Ascending aorta (tissue), 2 donors: ENCODE results near the gene ITSN2. TPM values are rescaled to one million over a fixed set of nuclear protein-coding genes. Genes with fewer than 3 reads are reported as not detected.
A peak's percentile ranks its signal among the peaks of the same experiment; 100 is the strongest.

ENCODE experiments used
- DNase-seq, 2 donors: peaks; one replicate each; pipeline ENCODE4 v3.0.0-alpha.2; 2019; ENCODE audit warnings: low spot score in 2 of 2
- H3K27ac ChIP-seq, 2 donors: fragments of 200-600 bp; sonication (generic); one replicate each; pipeline ENCODE4 v1.5.1; 2016 to 2017; ENCODE audit warnings: mild to moderate bottlenecking in 1 of 2
- H3K27me3 ChIP-seq: fragments of 200-600 bp; sonication (generic); one replicate; pipeline ENCODE4 v1.5.1; 2017
- H3K36me3 ChIP-seq, 2 donors: fragments of 200-600 bp; sonication (generic); one replicate each; pipeline ENCODE4 v1.5.1; 2016
- H3K4me1 ChIP-seq, 2 donors: fragments of 200-600 bp; sonication (generic); one replicate each; pipeline ENCODE4 v1.5.1; 2016 to 2017; ENCODE audit warnings: mild to moderate bottlenecking in 1 of 2
- H3K4me3 ChIP-seq, 2 donors: fragments of 200-600 bp; sonication (generic); one replicate each; pipeline ENCODE4 v1.5.1; 2016 to 2017; ENCODE audit warnings: mild to moderate bottlenecking in 1 of 2
- H3K9me3 ChIP-seq, 2 donors: fragments of 200-600 bp; sonication (generic); one replicate each; pipeline ENCODE4 v1.5.1; 2016
- intact Hi-C: fragments of 100-400 bp; cut with DNase I; formaldehyde crosslinking; loops from one replicate; pipeline ENCODE4 v1.15.1; 2023
- total RNA-seq: library from RNA; depleted of rRNA; stranded (reverse); fragments of >200 nt; gene quantifications from one replicate; pipeline ENCODE4 v1.1.0, GENCODE V29; 2016
- TF ChIP-seq, protein P1 (sequence below), 3 experiments: fragments of 200-600 bp in 2 of 3; fragments of 450-650 bp in 1 of 3; sonication (generic) in 2 of 3; IDR thresholded peaks; one replicate each; pipeline ENCODE4 v1.5.1; 2016 to 2019; ENCODE audit warnings: antibody characterized with exemption in 3 of 3, mild to moderate bottlenecking in 1 of 3, moderate library complexity in 1 of 3

The ITSN2 gene
- total RNA-seq, 1 donor from 2014 or later = 70.0 TPM

DNA sequence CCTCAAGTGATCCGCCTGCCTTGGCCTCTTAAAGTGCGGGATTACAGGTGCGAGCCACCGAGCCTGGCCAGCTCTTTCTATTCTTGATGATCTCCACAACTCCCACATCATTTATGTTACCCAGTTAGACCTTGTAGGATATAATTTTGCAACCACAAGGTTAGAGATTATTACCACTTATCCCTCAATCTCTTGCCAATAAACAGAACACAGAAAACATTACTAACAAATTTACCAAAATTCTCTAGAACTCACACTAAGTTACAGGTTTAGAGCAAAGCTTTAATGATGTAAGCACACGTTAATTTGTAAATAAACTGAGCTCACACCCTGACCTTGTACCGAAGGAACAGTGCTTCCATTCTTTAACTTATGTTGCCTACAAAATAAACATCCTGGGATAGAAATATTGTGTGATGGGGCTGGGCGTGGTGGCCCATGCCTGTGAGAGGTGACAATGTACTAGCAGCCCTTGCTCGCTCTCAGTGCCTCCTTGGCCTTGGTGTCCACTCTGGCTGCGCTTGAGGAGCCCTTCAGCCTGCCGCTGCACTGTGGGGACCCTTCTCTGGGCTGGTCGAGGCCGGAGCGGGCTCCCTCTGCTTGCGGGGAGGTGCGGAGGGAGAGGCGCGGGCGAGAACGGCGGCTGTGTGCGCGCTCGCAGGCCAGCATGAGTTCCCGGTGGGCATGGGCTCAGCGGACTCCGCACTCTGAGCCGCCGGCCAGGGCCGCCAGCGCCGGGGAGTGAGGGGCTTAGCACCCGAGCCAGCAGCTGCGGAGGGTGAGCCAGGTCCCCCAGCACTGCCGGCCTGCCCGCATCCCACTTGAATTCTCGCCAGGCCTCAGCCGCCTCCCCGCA, 42.1 kb upstream of the ITSN2 start:
- no peak for DNase-seq
- no peak overlapping the region for H3K27ac ChIP-seq
- no peaks in the 10 kb centered on the region for H3K4me1 ChIP-seq
- peak overlapping the region; percentile 3 to 54 for H3K4me3 ChIP-seq
- no peaks in the 10 kb centered on the region for H3K9me3 ChIP-seq
- TF ChIP-seq, protein P1, sequence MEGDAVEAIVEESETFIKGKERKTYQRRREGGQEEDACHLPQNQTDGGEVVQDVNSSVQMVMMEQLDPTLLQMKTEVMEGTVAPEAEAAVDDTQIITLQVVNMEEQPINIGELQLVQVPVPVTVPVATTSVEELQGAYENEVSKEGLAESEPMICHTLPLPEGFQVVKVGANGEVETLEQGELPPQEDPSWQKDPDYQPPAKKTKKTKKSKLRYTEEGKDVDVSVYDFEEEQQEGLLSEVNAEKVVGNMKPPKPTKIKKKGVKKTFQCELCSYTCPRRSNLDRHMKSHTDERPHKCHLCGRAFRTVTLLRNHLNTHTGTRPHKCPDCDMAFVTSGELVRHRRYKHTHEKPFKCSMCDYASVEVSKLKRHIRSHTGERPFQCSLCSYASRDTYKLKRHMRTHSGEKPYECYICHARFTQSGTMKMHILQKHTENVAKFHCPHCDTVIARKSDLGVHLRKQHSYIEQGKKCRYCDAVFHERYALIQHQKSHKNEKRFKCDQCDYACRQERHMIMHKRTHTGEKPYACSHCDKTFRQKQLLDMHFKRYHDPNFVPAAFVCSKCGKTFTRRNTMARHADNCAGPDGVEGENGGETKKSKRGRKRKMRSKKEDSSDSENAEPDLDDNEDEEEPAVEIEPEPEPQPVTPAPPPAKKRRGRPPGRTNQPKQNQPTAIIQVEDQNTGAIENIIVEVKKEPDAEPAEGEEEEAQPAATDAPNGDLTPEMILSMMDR (IDR thresholded peaks at IDR 0.05) = no peak
- H3K27me3 ChIP-seq = peaks cover 6% of the 10 kb centered on the region
- no peaks in the 10 kb centered on the region for H3K36me3 ChIP-seq
- intact Hi-C loops = no loop called here

DNA sequence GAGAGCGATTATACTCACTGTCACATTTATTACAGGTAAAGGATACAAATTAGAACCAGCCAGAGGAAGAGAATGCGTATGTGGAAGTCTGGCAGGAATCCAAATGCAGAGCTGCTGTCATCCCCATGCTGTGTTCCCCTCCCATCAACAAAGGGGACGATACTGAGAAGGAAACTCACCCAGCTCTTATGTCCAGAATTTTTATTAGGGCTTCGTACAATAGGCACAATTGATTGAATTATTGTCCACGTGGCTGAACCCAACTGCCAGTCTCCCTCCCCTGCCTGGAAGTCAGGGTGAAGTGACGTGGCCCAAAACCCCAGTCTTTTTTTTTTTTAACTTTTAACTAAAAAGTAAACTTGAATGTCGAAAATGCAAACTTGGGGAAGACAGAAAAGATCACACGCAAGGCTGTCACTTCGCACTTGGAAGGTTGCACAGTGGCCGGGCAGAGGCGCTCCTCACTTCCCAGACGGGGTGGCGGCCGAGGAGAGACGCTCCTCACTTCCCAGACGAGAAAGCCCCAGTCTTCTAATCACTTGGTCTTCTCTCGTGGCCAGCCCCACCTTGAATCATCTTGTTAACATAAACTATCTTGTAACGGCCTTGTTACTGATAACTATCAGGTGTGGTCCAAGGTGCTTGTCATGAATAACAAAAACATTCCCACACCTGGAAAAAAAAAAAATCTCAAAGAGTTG, 40.0 kb upstream of the ITSN2 start:
- intact Hi-C loops = no loop called here

DNA sequence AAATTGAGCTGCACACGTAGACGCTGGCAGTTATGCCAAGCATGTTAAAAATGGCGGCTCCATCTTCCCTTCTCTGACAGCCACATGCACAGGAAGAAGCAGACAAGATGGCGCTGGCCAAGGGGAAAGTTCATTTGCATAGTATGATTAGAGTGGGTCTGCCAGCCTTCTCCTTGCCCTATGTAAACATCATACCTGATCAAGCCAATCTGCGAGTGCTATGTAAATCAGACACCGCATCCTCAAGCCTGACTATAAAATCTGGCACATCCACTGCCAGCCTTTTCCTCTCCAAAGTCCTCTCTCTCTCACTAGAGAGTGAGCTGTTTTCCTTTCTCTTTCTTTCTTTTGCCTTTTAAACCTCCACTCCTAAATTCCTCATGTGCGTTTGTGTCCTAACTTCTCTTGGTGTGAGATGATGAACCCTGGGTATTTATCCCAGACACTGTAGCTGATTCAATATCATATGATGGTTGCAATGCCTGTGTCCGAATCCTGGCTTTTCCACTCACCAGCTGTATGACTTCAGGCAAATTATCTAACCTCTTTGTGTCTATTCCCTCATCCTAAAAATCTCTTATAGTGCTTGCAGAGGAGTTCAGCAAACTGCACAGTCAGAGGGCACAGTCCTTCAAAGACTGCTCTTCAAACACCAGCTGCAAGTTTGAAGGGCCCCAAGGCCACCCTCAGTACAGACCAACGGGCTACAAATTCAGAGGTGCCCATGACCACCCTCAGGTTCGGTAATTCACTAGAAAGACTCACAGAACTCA, 39.3 kb upstream of the ITSN2 start:
- Histone ChIP-seq H3K27ac (no peak overlapping the region), H3K4me1 (no peaks in the 10 kb centered on the region), H3K36me3 (no peaks in the 10 kb centered on the region), H3K4me3 (no peak overlapping the region), H3K9me3 (no peaks in the 10 kb centered on the region), H3K27me3 (peaks cover 6% of the 10 kb centered on the region)
- TF ChIP-seq, protein P1 (IDR thresholded peaks at IDR 0.05) = no peak
- intact Hi-C loops = no loop called here
- no peak for DNase-seq

More for the DNA sequence above, 40.0 kb upstream of the ITSN2 start:
- H3K9me3 ChIP-seq = no peaks in the 10 kb centered on the region
- H3K4me3 ChIP-seq = no peak overlapping the region
- H3K4me1 ChIP-seq = no peaks in the 10 kb centered on the region
- no peaks in the 10 kb centered on the region for H3K36me3 ChIP-seq
- DNase-seq = no peak
- H3K27me3 ChIP-seq = peaks cover 6% of the 10 kb centered on the region
- TF ChIP-seq, protein P1 (IDR thresholded peaks at IDR 0.05) = no peak
- no peak overlapping the region for H3K27ac ChIP-seq

DNA sequence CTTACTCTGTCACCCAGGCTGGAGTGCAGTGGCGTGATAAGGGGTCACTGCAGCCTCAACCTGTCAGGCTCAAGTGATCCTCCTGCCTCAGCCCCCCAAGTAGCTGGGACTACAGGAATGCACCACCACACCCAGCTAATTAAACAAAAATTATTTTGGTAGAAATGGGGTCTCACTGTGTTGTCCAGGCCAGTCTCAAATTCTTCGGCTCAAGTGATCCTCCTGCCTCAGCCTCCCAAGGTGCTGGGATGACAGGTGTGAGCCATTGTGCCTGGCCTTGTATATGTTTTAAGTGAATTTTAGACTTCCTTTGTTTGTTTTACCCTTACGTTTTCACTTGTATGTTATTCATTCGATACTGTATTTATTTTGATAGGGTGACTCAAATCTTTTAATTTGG, 34.7 kb upstream of the ITSN2 start:
- DNase-seq = no peak
- intact Hi-C loops = no loop called here

DNA sequence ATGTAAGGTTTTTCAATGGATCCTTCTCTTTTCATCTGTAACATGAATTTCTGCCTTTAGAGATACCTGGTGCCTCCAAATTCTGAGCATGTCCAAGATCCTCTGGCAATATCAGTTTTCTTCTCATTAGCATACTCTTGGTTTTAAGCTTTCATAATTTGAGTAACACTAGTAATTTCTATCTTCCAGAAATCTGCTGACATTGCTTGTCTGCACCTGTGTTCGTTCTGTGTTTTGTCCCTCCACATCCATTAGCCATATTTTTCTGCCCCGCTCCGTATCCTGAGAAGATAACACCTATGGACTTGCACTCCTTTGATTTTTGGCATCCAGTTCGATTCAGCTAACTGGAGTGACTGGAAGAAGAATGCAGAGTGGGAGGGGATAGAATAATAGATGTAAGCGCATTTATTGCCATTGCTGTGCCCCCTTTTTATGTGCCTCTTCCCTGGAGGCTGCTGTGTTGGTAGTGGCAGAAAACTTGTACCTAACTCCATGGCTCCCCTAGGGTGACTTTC, 32.3 kb upstream of the ITSN2 start:
- intact Hi-C loops = no loop called here
- Histone ChIP-seq H3K27me3 (no peaks in the 10 kb centered on the region), H3K27ac (no peak overlapping the region), H3K4me3 (no peak overlapping the region), H3K36me3 (no peaks in the 10 kb centered on the region), H3K4me1 (no peaks in the 10 kb centered on the region), H3K9me3 (no peaks in the 10 kb centered on the region)
- no peak for DNase-seq
- TF ChIP-seq, protein P1 (IDR thresholded peaks at IDR 0.05) = no peak

More for the DNA sequence above, 34.7 kb upstream of the ITSN2 start:
- Histone ChIP-seq H3K9me3 (no peaks in the 10 kb centered on the region), H3K27ac (no peak overlapping the region), H3K4me1 (no peaks in the 10 kb centered on the region), H3K4me3 (no peak overlapping the region), H3K27me3 (no peaks in the 10 kb centered on the region), H3K36me3 (no peaks in the 10 kb centered on the region)
- TF ChIP-seq, protein P1 (IDR thresholded peaks at IDR 0.05) = no peak
